B cell (primary cell): ENCODE measurements around the gene CLGN. TPM values are rescaled to one million over a fixed set of nuclear protein-coding genes. Genes with fewer than 3 reads are reported as not detected.

ENCODE experiments used
- ATAC-seq: fragments of 200-7000 bp; cut with Tn5 transposase; one replicate; pipeline ENCODE4 v1.10.0; 2021; ENCODE audit warnings: low read depth, mild to moderate bottlenecking, moderate number of reproducible peaks, moderate library complexity
- CTCF ChIA-PET: fragments of 350-600 bp; sonication (Branson Sonifier 250); formaldehyde crosslinking; loops from one replicate; lab custom pipeline; 2021; ENCODE audit warnings: antibody characterized with exemption, inconsistent platforms; lab: Charles Lee
- POLR2A ChIA-PET: fragments of 350-600 bp; sonication (Branson Sonifier 250); formaldehyde crosslinking; loops from one replicate; lab custom pipeline; 2021; ENCODE audit warnings: antibody characterized with exemption; lab: Charles Lee
- DNase-seq: peaks from one replicate; pipeline ENCODE4 v3.0.0; 2013
- H2AFZ ChIP-seq: 2 replicates; pipeline ENCODE4 v1.6.1; 2012; ENCODE audit warnings: mild to moderate bottlenecking, low read depth, low read length; ENCODE audit not compliant: insufficient read depth, poor library complexity, severe bottlenecking
- H3K27ac ChIP-seq, 2 donors: 1 replicate in 1 of 2; 2 replicates in 1 of 2; pipeline ENCODE4 v1.5.1; 2012 to 2013; ENCODE audit warnings: low read length in 2 of 2, mild to moderate bottlenecking in 2 of 2, moderate library complexity in 1 of 2
- H3K27me3 ChIP-seq, 4 experiments: fragments of 200-600 bp in 1 of 4; sonication (generic) in 1 of 4; replicated peaks in 1 of 4; 1 replicate in 2 of 4; 2 replicates in 2 of 4; pipeline versions ENCODE4 v1.6.1 to v1.7.0; 2013 to 2016; ENCODE audit warnings: low read length in 3 of 4, mild to moderate bottlenecking in 2 of 4, mixed read lengths in 1 of 4, moderate library complexity in 1 of 4; ENCODE audit not compliant: insufficient read depth in 4 of 4, control insufficient read depth in 3 of 4; ENCODE audit errors: control extremely low read depth in 1 of 4
- H3K36me3 ChIP-seq, 2 experiments: replicated peaks in 1 of 2; 1 replicate in 1 of 2; 2 replicates in 1 of 2; pipeline versions ENCODE4 v1.6.1 to v1.7.1; 2013; ENCODE audit warnings: low read length in 1 of 2; ENCODE audit not compliant: insufficient read depth in 2 of 2, control insufficient read depth in 1 of 2; ENCODE audit errors: control extremely low read depth in 1 of 2, extremely low read depth in 1 of 2
- H3K4me1 ChIP-seq, 2 donors: fragments of 200-600 bp in 1 of 2; sonication (generic) in 1 of 2; 1 replicate in 1 of 2; 2 replicates in 1 of 2; pipeline versions ENCODE4 v1.5.1 to v1.6.1; 2013 to 2017; ENCODE audit warnings: low read length in 2 of 2; ENCODE audit not compliant: control insufficient read depth in 2 of 2, insufficient read depth in 2 of 2
- H3K4me2 ChIP-seq: replicated peaks from 2 replicates; pipeline ENCODE3; 2012; ENCODE audit warnings: mild to moderate bottlenecking, low read depth, low read length; ENCODE audit not compliant: poor library complexity, severe bottlenecking
- H3K4me3 ChIP-seq, 5 experiments: fragments of 200-600 bp in 1 of 5; sonication (generic) in 1 of 5; 1 replicate in 3 of 5; 2 replicates in 2 of 5; pipeline versions ENCODE4 v1.5.1 to v1.7.0; 2011 to 2016; ENCODE audit warnings: low read length in 4 of 5, mild to moderate bottlenecking in 4 of 5, low read depth in 2 of 5, control low read depth in 1 of 5, moderate library complexity in 1 of 5; ENCODE audit not compliant: insufficient read depth in 1 of 5; ENCODE audit errors: control extremely low read depth in 1 of 5, extremely low read depth in 1 of 5
- H3K79me2 ChIP-seq: fragments of 200-600 bp; sonication (generic); one replicate; pipeline ENCODE4 v1.6.0; 2016; ENCODE audit warnings: low read length; ENCODE audit not compliant: control insufficient read depth, insufficient read depth
- H3K9ac ChIP-seq: fragments of 200-600 bp; sonication (generic); 2 replicates; pipeline ENCODE4 v1.6.1; 2017; ENCODE audit warnings: mild to moderate bottlenecking, low read length, moderate library complexity
- H3K9me3 ChIP-seq, 3 donors: one replicate each; pipeline versions ENCODE4 v1.6.1 to v1.7.1; 2013; ENCODE audit warnings: low read length in 2 of 3; ENCODE audit not compliant: control insufficient read depth in 2 of 3, insufficient read depth in 1 of 3; ENCODE audit errors: control extremely low read depth in 1 of 3
- H4K20me1 ChIP-seq: 2 replicates; pipeline ENCODE4 v1.6.0; 2012; ENCODE audit warnings: mild to moderate bottlenecking, low read length; ENCODE audit not compliant: insufficient read depth, control insufficient read depth, poor library complexity, severe bottlenecking
- H3K27ac Mint-ChIP-seq: one replicate; pipeline ENCODE4 v1.8.0; 2021; ENCODE audit warnings: mixed read lengths
- H3K27me3 Mint-ChIP-seq: one replicate; pipeline ENCODE4 v1.8.0; 2021; ENCODE audit warnings: mixed read lengths
- H3K4me1 Mint-ChIP-seq: one replicate; pipeline ENCODE4 v1.8.0; 2021; ENCODE audit warnings: mixed read lengths
- H3K4me3 Mint-ChIP-seq: one replicate; pipeline ENCODE4 v1.8.0; 2021; ENCODE audit warnings: mixed read lengths
- H3K9me3 Mint-ChIP-seq: one replicate; pipeline ENCODE4 v1.8.0; 2022; ENCODE audit warnings: mixed read lengths; ENCODE audit not compliant: insufficient read depth
- CTCF ChIP-seq: fragments of 200-600 bp; IDR thresholded peaks from one replicate; pipeline ENCODE4 v1.8.0; 2022; ENCODE audit warnings: antibody characterized with exemption, mild to moderate bottlenecking
- EZH2 ChIP-seq: IDR thresholded peaks from 2 replicates; pipeline ENCODE4 v1.6.1; 2012; ENCODE audit warnings: borderline replicate concordance, low read depth, mild to moderate bottlenecking, moderate library complexity, low read length; ENCODE audit not compliant: insufficient read depth, poor library complexity, severe bottlenecking
- WGBS: methylation state at CpG from one replicate; pipeline ENCODE4 v1.1.5; 2013; ENCODE audit warnings: missing lambda C conversion rate; ENCODE audit not compliant: insufficient coverage; 5-methylcytosine and 5-hydroxymethylcytosine counted together
- intact Hi-C: fragments of 100-400 bp; cut with micrococcal nuclease; formaldehyde crosslinking; loops from one replicate; pipeline ENCODE4 v1.10.0; 2022
- polyA plus RNA-seq: library from polyadenylated mRNA; depleted of rRNA; stranded (reverse); fragments of >200 nt; gene quantifications from 2 replicates; pipeline ENCODE4 v1.2.3, GENCODE V29; 2012
- total RNA-seq, 2 donors: library from RNA; stranded (reverse); fragments of 120-200 nt in 1 of 2; gene quantifications; 1 replicate in 1 of 2; 2 replicates in 1 of 2; pipeline versions ENCODE4 v1.2.3 to v1.2.4, GENCODE V29; 2013 to 2022

Gene CLGN
- total and polyA plus RNA-seq, 2 donors (not counting 1 experiment from before 2014, with no cell fraction given): not detected

GRCh38 chr4:140408974-140409373 is 18.5 kb downstream of the CLGN start:
- Histone ChIP-seq H3K9me3 (no peaks in the 10 kb centered on the region), H3K9ac (no peak overlapping the region), H3K4me1 (no peaks in the 10 kb centered on the region), H4K20me1 (no peaks in the 10 kb centered on the region), H3K4me2 (no peak overlapping the region), H3K27me3 (peaks cover 0 to 5% (median 0%) of the 10 kb centered on the region in 4 experiments), H3K36me3 (no peaks in the 10 kb centered on the region), H2AFZ (no peak overlapping the region), H3K4me3 (no peak overlapping the region), H3K27ac (no peak overlapping the region), H3K79me2 (no peaks in the 10 kb centered on the region)
- Mint-ChIP-seq H3K4me1 (no peaks in the 10 kb centered on the region), H3K9me3 (no peaks in the 10 kb centered on the region), H3K4me3 (no peak overlapping the region), H3K27me3 (peaks cover 6% of the 10 kb centered on the region), H3K27ac (no peak overlapping the region)
- DNase-seq (no peak), ATAC-seq (no peak)
- POLR2A ChIA-PET: no interaction called here
- intact Hi-C loops: no loop called here
- no CpG with 5 or more reads among the region's 1 CpG for WGBS
- CTCF ChIA-PET: no interaction called here
- no peak for TF ChIP-seq EZH2
- no peak for TF ChIP-seq CTCF

GRCh38 chr4:140406292-140406691 is 21.2 kb downstream of the CLGN start:
- H3K4me3 ChIP-seq: no peak overlapping the region
- no peaks in the 10 kb centered on the region for H3K9me3 ChIP-seq
- no peak overlapping the region for H2AFZ ChIP-seq
- Mint-ChIP-seq H3K27ac (no peak overlapping the region), H3K4me3 (no peak overlapping the region), H3K4me1 (no peaks in the 10 kb centered on the region), H3K9me3 (no peaks in the 10 kb centered on the region), H3K27me3 (peaks cover 6% of the 10 kb centered on the region)
- POLR2A ChIA-PET: no interaction called here
- CTCF ChIA-PET: interaction anchor here (1.4 kb wide), 1 partner anchor 47 kb away, joined by 5 read pairs; no protein-coding TSS in a partner anchor
- H3K36me3 ChIP-seq: no peaks in the 10 kb centered on the region
- no peaks in the 10 kb centered on the region for H3K27me3 ChIP-seq
- intact Hi-C loops: no loop called here
- DNase-seq (no peak), ATAC-seq (no peak)
- no peaks in the 10 kb centered on the region for H3K4me1 ChIP-seq
- H3K9ac ChIP-seq: no peak overlapping the region
- no peaks in the 10 kb centered on the region for H4K20me1 ChIP-seq
- no peak overlapping the region for H3K4me2 ChIP-seq
- H3K27ac ChIP-seq: no peak overlapping the region
- H3K79me2 ChIP-seq: no peaks in the 10 kb centered on the region
- TF ChIP-seq EZH2: no peak
- no peak for TF ChIP-seq CTCF
